ENCODE data around the gene C1QTNF8.

DNA sequence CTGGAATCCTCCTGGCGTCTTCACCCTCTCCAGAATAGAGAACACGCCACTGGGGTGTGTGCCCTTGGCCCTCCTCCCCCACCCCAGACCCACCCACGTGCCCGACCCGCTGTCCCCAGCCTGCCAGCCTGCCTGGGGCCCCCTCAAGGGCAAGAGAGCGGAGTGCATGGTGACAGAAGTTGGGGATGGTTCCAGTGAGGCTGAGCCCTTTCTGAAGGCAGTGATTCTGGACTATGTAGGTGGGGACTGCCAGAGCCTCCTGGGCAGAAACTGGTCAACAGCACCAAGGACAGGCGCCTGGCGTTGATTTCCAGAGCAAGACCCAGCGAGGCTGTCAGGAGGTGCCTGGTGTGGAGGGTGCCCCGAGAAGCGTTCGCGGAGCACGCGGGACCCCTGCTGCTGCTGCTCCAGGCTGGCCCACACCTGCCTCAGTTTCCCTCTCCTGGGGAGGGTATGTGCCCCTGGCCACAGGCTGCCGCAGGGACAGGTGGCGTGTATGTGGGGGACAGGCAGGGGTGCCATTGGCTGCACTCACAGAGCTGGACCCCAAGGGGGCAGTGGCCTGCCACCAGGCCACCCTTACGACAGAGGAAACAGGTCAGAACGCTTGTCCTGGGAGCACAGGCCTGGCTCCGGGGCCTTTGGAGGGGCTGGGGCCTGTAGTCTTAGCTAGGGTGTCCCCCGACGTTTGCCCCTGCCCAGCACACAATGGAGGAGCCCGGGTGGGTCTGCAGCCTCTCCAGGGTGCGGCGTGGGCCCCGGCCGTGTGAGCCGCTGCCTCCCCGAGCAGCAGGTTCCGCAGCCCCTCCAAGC is 22.3 kb downstream of the C1QTNF8 start:
- TF ChIP-seq, protein P1, sequence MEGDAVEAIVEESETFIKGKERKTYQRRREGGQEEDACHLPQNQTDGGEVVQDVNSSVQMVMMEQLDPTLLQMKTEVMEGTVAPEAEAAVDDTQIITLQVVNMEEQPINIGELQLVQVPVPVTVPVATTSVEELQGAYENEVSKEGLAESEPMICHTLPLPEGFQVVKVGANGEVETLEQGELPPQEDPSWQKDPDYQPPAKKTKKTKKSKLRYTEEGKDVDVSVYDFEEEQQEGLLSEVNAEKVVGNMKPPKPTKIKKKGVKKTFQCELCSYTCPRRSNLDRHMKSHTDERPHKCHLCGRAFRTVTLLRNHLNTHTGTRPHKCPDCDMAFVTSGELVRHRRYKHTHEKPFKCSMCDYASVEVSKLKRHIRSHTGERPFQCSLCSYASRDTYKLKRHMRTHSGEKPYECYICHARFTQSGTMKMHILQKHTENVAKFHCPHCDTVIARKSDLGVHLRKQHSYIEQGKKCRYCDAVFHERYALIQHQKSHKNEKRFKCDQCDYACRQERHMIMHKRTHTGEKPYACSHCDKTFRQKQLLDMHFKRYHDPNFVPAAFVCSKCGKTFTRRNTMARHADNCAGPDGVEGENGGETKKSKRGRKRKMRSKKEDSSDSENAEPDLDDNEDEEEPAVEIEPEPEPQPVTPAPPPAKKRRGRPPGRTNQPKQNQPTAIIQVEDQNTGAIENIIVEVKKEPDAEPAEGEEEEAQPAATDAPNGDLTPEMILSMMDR (conservative IDR thresholded peaks at IDR 0.05; ENCODE audit: low read depth, low read length) = no peak; the same call in 1 of the 2 replicates
- TF ChIP-seq EZH2phosphoT487 (IDR thresholded peaks at IDR 0.05; ENCODE audit: borderline replicate concordance, low read length) (no peak), EZH2 (IDR thresholded peaks at IDR 0.05; ENCODE audit: low read length, unreplicated experiment) (no peak)
